PFSK-1 (cell line): Measurements from ENCODE around the gene HBE1.

Source experiments
- FOXP2 ChIP-seq: optimal IDR thresholded peaks from 2 replicates; pipeline ENCODE3; 2011; ENCODE audit warnings: borderline replicate concordance, control low read depth, inconsistent platforms; ENCODE audit not compliant: insufficient read depth; ENCODE audit errors: extremely low read length, extremely low read depth
- POLR2AphosphoS5 ChIP-seq: IDR thresholded peaks from 2 replicates; pipeline ENCODE4 v1.6.1; 2012; ENCODE audit warnings: low read depth, mild to moderate bottlenecking, control low read depth, low read length, moderate library complexity
- SIN3A ChIP-seq: IDR thresholded peaks from 2 replicates; pipeline ENCODE4 v1.6.1; 2012; ENCODE audit warnings: mild to moderate bottlenecking, low read length, moderate library complexity, borderline replicate concordance; ENCODE audit not compliant: insufficient read depth
- TAF1 ChIP-seq: IDR thresholded peaks from 2 replicates; pipeline ENCODE4 v1.6.1; 2012; ENCODE audit warnings: low read length, control low read depth, borderline replicate concordance; ENCODE audit not compliant: insufficient read depth
- TF ChIP-seq, protein P1 (sequence below), 2 experiments: IDR thresholded peaks; 2 replicates each; pipeline versions ENCODE4 v1.6.1 to v1.8.0; 2011 to 2012; ENCODE audit warnings: low read depth in 2 of 2, low read length in 2 of 2, control low read depth in 1 of 2, inconsistent platforms in 1 of 2, mild to moderate bottlenecking in 1 of 2, moderate library complexity in 1 of 2; ENCODE audit not compliant: insufficient read depth in 1 of 2

The HBE1 gene

GRCh38 chr11:5237420-5237819 lies 32.3 kb downstream of the HBE1 start:
- no peak for TF ChIP-seq SIN3A
- no peak for TF ChIP-seq POLR2AphosphoS5
- TF ChIP-seq TAF1, result no peak
- TF ChIP-seq, protein P1, sequence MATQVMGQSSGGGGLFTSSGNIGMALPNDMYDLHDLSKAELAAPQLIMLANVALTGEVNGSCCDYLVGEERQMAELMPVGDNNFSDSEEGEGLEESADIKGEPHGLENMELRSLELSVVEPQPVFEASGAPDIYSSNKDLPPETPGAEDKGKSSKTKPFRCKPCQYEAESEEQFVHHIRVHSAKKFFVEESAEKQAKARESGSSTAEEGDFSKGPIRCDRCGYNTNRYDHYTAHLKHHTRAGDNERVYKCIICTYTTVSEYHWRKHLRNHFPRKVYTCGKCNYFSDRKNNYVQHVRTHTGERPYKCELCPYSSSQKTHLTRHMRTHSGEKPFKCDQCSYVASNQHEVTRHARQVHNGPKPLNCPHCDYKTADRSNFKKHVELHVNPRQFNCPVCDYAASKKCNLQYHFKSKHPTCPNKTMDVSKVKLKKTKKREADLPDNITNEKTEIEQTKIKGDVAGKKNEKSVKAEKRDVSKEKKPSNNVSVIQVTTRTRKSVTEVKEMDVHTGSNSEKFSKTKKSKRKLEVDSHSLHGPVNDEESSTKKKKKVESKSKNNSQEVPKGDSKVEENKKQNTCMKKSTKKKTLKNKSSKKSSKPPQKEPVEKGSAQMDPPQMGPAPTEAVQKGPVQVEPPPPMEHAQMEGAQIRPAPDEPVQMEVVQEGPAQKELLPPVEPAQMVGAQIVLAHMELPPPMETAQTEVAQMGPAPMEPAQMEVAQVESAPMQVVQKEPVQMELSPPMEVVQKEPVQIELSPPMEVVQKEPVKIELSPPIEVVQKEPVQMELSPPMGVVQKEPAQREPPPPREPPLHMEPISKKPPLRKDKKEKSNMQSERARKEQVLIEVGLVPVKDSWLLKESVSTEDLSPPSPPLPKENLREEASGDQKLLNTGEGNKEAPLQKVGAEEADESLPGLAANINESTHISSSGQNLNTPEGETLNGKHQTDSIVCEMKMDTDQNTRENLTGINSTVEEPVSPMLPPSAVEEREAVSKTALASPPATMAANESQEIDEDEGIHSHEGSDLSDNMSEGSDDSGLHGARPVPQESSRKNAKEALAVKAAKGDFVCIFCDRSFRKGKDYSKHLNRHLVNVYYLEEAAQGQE (IDR thresholded peaks at IDR 0.05; ENCODE audit: insufficient read depth in 1 of 2, low read depth in 2 of 2, low read length in 2 of 2), result no peak
- TF ChIP-seq FOXP2, result no peak

DNA sequence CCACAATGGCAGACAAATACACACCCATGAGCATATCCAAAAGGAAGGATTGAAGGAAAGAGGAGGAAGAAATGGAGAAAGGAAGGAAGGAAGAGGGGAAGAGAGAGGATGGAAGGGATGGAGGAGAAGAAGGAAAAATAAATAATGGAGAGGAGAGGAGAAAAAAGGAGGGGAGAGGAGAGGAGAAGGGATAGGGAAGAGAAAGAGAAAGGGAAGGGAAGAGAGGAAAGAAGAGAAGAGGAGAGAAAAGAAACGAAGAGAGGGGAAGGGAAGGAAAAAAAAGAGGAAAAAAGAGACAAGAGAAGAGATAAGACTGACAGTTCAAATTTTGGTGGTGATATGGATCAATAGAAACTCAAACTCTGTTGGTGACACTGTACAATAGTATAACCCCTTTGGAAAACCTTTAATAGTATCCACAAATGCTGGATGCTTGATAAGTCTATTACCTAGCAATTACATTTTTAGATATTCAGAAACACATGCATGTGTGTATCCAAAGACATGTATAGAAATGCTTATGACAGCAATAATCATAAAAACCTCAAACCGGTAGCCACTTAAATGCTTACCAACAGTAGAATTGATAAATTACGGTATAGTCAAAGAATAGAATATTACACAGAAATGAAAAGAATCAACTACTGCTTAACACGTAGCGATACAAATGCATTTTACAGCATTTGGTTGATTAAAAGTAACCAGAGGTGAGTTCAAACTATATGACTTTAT lies 34.2 kb downstream of the HBE1 start:
- no peak for TF ChIP-seq TAF1
- TF ChIP-seq FOXP2, result no peak
- TF ChIP-seq, protein P1 (IDR thresholded peaks at IDR 0.05; ENCODE audit: insufficient read depth in 1 of 2, low read depth in 2 of 2, low read length in 2 of 2), result no peak
- no peak for TF ChIP-seq POLR2AphosphoS5
- TF ChIP-seq SIN3A, result no peak

- TF ChIP-seq, protein P1 (IDR thresholded peaks at IDR 0.05; ENCODE audit: insufficient read depth in 1 of 2, low read depth in 2 of 2, low read length in 2 of 2), result no peak
- no peak for TF ChIP-seq POLR2AphosphoS5
- TF ChIP-seq TAF1, result no peak
- no peak for TF ChIP-seq SIN3A
- TF ChIP-seq FOXP2, result no peak
These were observed 35.3 kb downstream of the HBE1 start, which contains the start of gene HBD for GRCh38 chr11:5234381-5234834. HBD (minus strand) TSS chr11:5234483; CDS start chr11:5234433, 50 bp downstream.

GRCh38 chr11:5233307-5233706 lies 36.4 kb downstream of the HBE1 start:
- no peak for TF ChIP-seq POLR2AphosphoS5
- no peak for TF ChIP-seq TAF1
- no peak for TF ChIP-seq SIN3A
- TF ChIP-seq FOXP2, result no peak
- TF ChIP-seq, protein P1 (IDR thresholded peaks at IDR 0.05; ENCODE audit: insufficient read depth in 1 of 2, low read depth in 2 of 2, low read length in 2 of 2), result no peak
